Endothelial cell of umbilical vein (primary cell): ENCODE data around the gene MAN2A1. TPM values are rescaled to one million over a fixed set of nuclear protein-coding genes. Genes with fewer than 3 reads are reported as not detected.
"Not testable (repeated sequence)": the region's sequence is repeated elsewhere in the genome, so short reads cannot be mapped to it uniquely, and the experiment has no call there.

Source experiments
- BruUV-seq: library from RNA; stranded (reverse); fragments of 400-500 nt; replicated peaks from 2 replicates; lab custom pipeline; 2021; lab: Mats Ljungman, UMichigan
- CTCF ChIA-PET: fragments of 300-600, 350-600 bp; sonication (Branson Sonifier 250); formaldehyde crosslinking; loops from one replicate; lab custom pipeline; 2021; ENCODE audit warnings: antibody characterized with exemption, inconsistent platforms; lab: Charles Lee
- POLR2A ChIA-PET: fragments of 300-600, 350-600 bp; sonication (Branson Sonifier 250); formaldehyde crosslinking; loops from one replicate; lab custom pipeline; 2021; ENCODE audit warnings: antibody characterized with exemption, inconsistent platforms; lab: Charles Lee
- DNase-seq: peaks from one replicate; pipeline ENCODE4 v3.0.0-alpha.2; 2011; ENCODE audit warnings: low read depth, low spot score
- FAIRE-seq: peaks from 2 replicates; lab custom pipeline; 2011; peaks lifted over from hg19 to GRCh38; lab: Jason Lieb, UNC
- H2AFZ ChIP-seq: 2 replicates; pipeline ENCODE4 v1.6.0; 2012; ENCODE audit warnings: low read depth, low read length, control low read depth, inconsistent platforms
- H3K27ac ChIP-seq: 2 replicates; pipeline ENCODE4 v1.5.1; 2011; ENCODE audit warnings: low read depth, mild to moderate bottlenecking, control low read depth, low read length, moderate library complexity; ENCODE audit not compliant: insufficient read depth
- H3K27me3 ChIP-seq, 2 experiments: 2 replicates each; pipeline versions ENCODE4 v1.6.0 to v1.6.1; 2011; ENCODE audit warnings: low read length in 2 of 2, mixed read lengths in 1 of 2; ENCODE audit not compliant: control insufficient read depth in 2 of 2, insufficient read depth in 2 of 2
- H3K36me3 ChIP-seq, 2 experiments: 2 replicates in 1 of 2; 3 replicates in 1 of 2; pipeline ENCODE4 v1.5.1; 2011; ENCODE audit warnings: low read length in 2 of 2, mild to moderate bottlenecking in 1 of 2, moderate library complexity in 1 of 2; ENCODE audit not compliant: control insufficient read depth in 2 of 2, insufficient read depth in 2 of 2; ENCODE audit errors: extremely low read depth in 1 of 2
- H3K4me1 ChIP-seq: 3 replicates; pipeline ENCODE4 v1.5.1; 2011; ENCODE audit warnings: mild to moderate bottlenecking, low read length; ENCODE audit not compliant: control insufficient read depth, insufficient read depth; ENCODE audit errors: extremely low read depth
- H3K4me2 ChIP-seq: 2 replicates; pipeline ENCODE4 v1.6.1; 2011; ENCODE audit warnings: low read length, control low read depth, mixed read lengths; ENCODE audit not compliant: insufficient read depth
- H3K4me3 ChIP-seq, 3 experiments: fragments of 200-600 bp in 1 of 3; sonication (generic), shearing (Covaris generic) in 1 of 3; replicated peaks in 1 of 3; 2 replicates each; pipeline ENCODE4 v1.5.1; 2011 to 2016; ENCODE audit warnings: control low read depth in 3 of 3, low read length in 3 of 3, mild to moderate bottlenecking in 2 of 3, inconsistent platforms in 1 of 3, low read depth in 1 of 3, moderate library complexity in 1 of 3; ENCODE audit not compliant: insufficient read depth in 1 of 3
- H3K79me2 ChIP-seq: 2 replicates; pipeline ENCODE4 v1.6.0; 2012; ENCODE audit warnings: low read length, inconsistent platforms; ENCODE audit not compliant: control insufficient read depth, insufficient read depth
- H3K9ac ChIP-seq: replicated peaks from 2 replicates; pipeline ENCODE3; 2011; ENCODE audit warnings: low read length, control low read depth; ENCODE audit not compliant: insufficient read depth; ENCODE audit errors: extremely low read depth
- H3K9me1 ChIP-seq: replicated peaks from 3 replicates; pipeline ENCODE4 v1.6.0; 2011; ENCODE audit warnings: mild to moderate bottlenecking, low read length; ENCODE audit not compliant: control insufficient read depth, insufficient read depth; ENCODE audit errors: extremely low read depth
- H3K9me3 ChIP-seq: replicated peaks from 2 replicates; pipeline ENCODE4 v1.5.1; 2012; ENCODE audit warnings: low read length, inconsistent platforms; ENCODE audit not compliant: control insufficient read depth, insufficient read depth
- H4K20me1 ChIP-seq: replicated peaks from 2 replicates; pipeline ENCODE3; 2011; ENCODE audit warnings: mild to moderate bottlenecking, low read length; ENCODE audit not compliant: control insufficient read depth, insufficient read depth; ENCODE audit errors: extremely low read depth
- CTCF ChIP-seq, 2 donors: IDR thresholded peaks; 1 replicate in 1 of 2; 2 replicates in 1 of 2; pipeline ENCODE4 v1.5.1; 2011; ENCODE audit warnings: low read length in 2 of 2, mild to moderate bottlenecking in 2 of 2, moderate library complexity in 2 of 2, control low read depth in 1 of 2, inconsistent platforms in 1 of 2, low read depth in 1 of 2; ENCODE audit not compliant: insufficient read depth in 1 of 2; ENCODE audit errors: extremely low read depth in 1 of 2
- EZH2 ChIP-seq: IDR thresholded peaks from 2 replicates; pipeline ENCODE4 v1.6.1; 2012; ENCODE audit warnings: borderline replicate concordance, low read depth, mild to moderate bottlenecking, moderate library complexity, low read length, inconsistent platforms; ENCODE audit not compliant: severe bottlenecking
- FOS ChIP-seq: IDR thresholded peaks from 2 replicates; pipeline ENCODE4 v1.6.1; 2011; ENCODE audit warnings: mild to moderate bottlenecking, low read length, moderate library complexity, borderline replicate concordance; ENCODE audit not compliant: insufficient read depth
- GATA2 ChIP-seq: IDR thresholded peaks from 2 replicates; pipeline ENCODE4 v1.7.0; 2011; ENCODE audit warnings: low read depth, mild to moderate bottlenecking, moderate library complexity, mixed read lengths, low read length; ENCODE audit not compliant: insufficient read length, insufficient read depth
- JUN ChIP-seq: IDR thresholded peaks from 2 replicates; pipeline ENCODE4 v1.6.1; 2011; ENCODE audit warnings: borderline replicate concordance, low read depth; ENCODE audit not compliant: insufficient read length, insufficient read depth
- MAX ChIP-seq: IDR thresholded peaks from 2 replicates; pipeline ENCODE4 v1.6.1; 2011; ENCODE audit not compliant: insufficient read depth, insufficient read length
- MYC ChIP-seq: IDR thresholded peaks from one replicate; pipeline ENCODE4 v1.6.1; 2011; ENCODE audit warnings: mild to moderate bottlenecking, low read depth, low read length
- POLR2A ChIP-seq: IDR thresholded peaks from 2 replicates; pipeline ENCODE4 v1.6.1; 2012; ENCODE audit warnings: low read depth, mild to moderate bottlenecking, control low read depth, low read length
- POLR2AphosphoS5 ChIP-seq: IDR thresholded peaks from 2 replicates; pipeline ENCODE4 v1.6.1; 2012; ENCODE audit warnings: low read depth, mild to moderate bottlenecking, control low read depth, low read length, moderate library complexity; ENCODE audit not compliant: insufficient read depth
- dilution Hi-C: fragments of 300-500 bp; cut with MboI; formaldehyde crosslinking; loops from one replicate; pipeline ENCODE4 v1.15.0; 2019; ENCODE audit warnings: low sequenced_read_pairs; ENCODE audit not compliant: extremely low pct_ligation_motif_present
- intact Hi-C: fragments of 100-400 bp; cut with micrococcal nuclease; formaldehyde crosslinking; loops from one replicate; pipeline ENCODE4 v1.10.0; 2022
- polyA plus RNA-seq, 4 experiments: library from polyadenylated mRNA; depleted of rRNA in 3 of 4; stranded (reverse) in 3 of 4; unstranded in 1 of 4; fragments of >200 nt; gene quantifications; 2 replicates each; pipeline versions ENCODE4 v1.2.1 to v1.2.3, GENCODE V29; 2011 to 2012; ENCODE audit warnings: missing spikeins in 1 of 4
- total RNA-seq: library from RNA; stranded (reverse); gene quantifications from 2 replicates; pipeline ENCODE4 v1.2.3, GENCODE V29; 2021

The MAN2A1 gene
- total and polyA plus RNA-seq, 2 donors (not counting 3 experiments of a cell fraction or from before 2014, with no cell fraction given), result 20.8 to 54.8 TPM

GRCh38 chr5:109832207-109833188, 142.8 kb downstream of the MAN2A1 start:
- dilution Hi-C loops, H2AFZ ChIP-seq, H4K20me1 ChIP-seq, H3K9me3 ChIP-seq, H3K4me2 ChIP-seq, H3K4me3 ChIP-seq, H3K9ac ChIP-seq, H3K4me1 ChIP-seq, CTCF ChIA-PET, POLR2A ChIA-PET, H3K79me2 ChIP-seq, DNase-seq, H3K27me3 ChIP-seq, FAIRE-seq, intact Hi-C loops, H3K27ac ChIP-seq, BruUV-seq, H3K9me1 ChIP-seq, H3K36me3 ChIP-seq: not testable (repeated sequence)

DNA sequence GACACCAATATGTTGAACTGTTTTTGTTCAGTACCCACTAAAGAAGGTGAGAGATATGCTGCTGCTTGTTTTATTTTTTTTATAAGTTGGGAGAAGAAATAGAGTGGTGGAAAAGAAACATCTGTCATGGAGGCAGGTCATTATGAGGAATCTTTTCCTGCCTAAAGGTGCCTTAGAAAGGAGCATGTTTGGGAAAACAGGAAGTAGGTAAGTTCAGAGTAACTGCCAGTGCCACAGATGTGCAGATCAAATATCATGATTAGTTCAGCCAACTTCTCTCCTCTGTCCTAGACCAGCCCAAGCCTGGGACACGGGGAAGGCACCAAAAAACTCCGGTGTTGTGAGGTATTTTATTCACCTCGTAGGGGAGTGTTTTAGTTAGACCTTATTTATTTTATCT, 144.2 kb downstream of the MAN2A1 start:
- Histone ChIP-seq H3K27me3 (no peaks in the 10 kb centered on the region), H3K9me1 (no peaks in the 10 kb centered on the region), H3K36me3 (no peaks in the 10 kb centered on the region), H3K9ac (no peak overlapping the region), H2AFZ (no peak overlapping the region), H4K20me1 (no peaks in the 10 kb centered on the region), H3K4me3 (no peak overlapping the region), H3K4me2 (no peak overlapping the region), H3K4me1 (peaks cover 8% of the 10 kb centered on the region), H3K27ac (no peak overlapping the region), H3K9me3 (no peaks in the 10 kb centered on the region), H3K79me2 (no peaks in the 10 kb centered on the region)
- no peak for DNase-seq
- ChIA-PET POLR2A (no interaction called here), CTCF (no interaction called here)
- intact Hi-C loops, result no loop called here
- no peak for FAIRE-seq
- dilution Hi-C loops, result no loop called here
- no peak for TF ChIP-seq GATA2
- TF ChIP-seq FOS, result no peak
- TF ChIP-seq EZH2, result no peak
- TF ChIP-seq JUN, result no peak
- TF ChIP-seq MAX, result no peak
- no peak for TF ChIP-seq MYC
- no peak for TF ChIP-seq POLR2A
- TF ChIP-seq POLR2AphosphoS5, result no peak
- no peak for TF ChIP-seq CTCF (IDR thresholded peaks at IDR 0.05; ENCODE audit: extremely low read depth in 1 of 2, insufficient read depth in 1 of 2, low read depth in 1 of 2, low read length in 2 of 2)
- BruUV-seq, result no TSS peak
